ENCODE data around the gene ABHD6. TPM values are rescaled to one million over a fixed set of nuclear protein-coding genes. Genes with fewer than 3 reads are reported as not detected.

Gene ABHD6
- total RNA-seq, 6 donors from 2014 or later: 9.7 to 54.7 (median 16.9) TPM

DNA sequence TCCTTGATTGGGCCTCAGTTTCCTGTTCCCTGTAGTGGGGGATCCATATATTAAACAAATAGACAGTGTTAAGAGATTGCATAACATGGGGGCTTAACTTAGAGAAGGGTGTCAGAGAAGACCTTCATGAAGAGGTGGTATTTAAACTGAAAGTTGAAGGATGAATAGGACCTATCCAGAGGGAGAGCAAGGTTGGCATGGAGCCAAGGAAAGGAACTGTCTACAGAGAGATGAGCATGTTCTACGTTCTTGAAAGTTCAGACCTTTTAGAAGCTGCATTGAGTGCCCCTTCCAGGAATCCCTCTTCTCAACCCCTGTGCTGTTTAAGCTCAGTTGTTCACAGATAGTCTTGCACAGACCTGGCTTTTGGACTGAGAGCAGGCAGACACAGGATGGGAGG is 71.1 kb downstream of the ABHD6 start:
- Histone ChIP-seq H3K27me3 (no peaks in the 10 kb centered on the region), H3K27ac (peak overlapping the region in 1 of 4 donors; percentile 20), H3K4me3 (no peak overlapping the region), H3K4me1 (peaks cover 22 to 30% (median 25%) of the 10 kb centered on the region in 4 donors), H3K36me3 (peaks cover 9 to 44% (median 24%) of the 10 kb centered on the region in 4 donors), H3K9me3 (no peaks in the 10 kb centered on the region)
- DNase-seq (no peak), ATAC-seq (ENCODE audit: low FRiP score in 2 of 2) (no peak)
- WGBS, 2 donors: 20 to 32% methylated on average over 1 of the region's 1 CpG
- TF ChIP-seq POLR2AphosphoS5 (IDR thresholded peaks at IDR 0.05) (no peak), EP300 (IDR thresholded peaks at IDR 0.05) (no peak), POLR2A (IDR thresholded peaks at IDR 0.05) (no peak)
- TF ChIP-seq, protein P1, sequence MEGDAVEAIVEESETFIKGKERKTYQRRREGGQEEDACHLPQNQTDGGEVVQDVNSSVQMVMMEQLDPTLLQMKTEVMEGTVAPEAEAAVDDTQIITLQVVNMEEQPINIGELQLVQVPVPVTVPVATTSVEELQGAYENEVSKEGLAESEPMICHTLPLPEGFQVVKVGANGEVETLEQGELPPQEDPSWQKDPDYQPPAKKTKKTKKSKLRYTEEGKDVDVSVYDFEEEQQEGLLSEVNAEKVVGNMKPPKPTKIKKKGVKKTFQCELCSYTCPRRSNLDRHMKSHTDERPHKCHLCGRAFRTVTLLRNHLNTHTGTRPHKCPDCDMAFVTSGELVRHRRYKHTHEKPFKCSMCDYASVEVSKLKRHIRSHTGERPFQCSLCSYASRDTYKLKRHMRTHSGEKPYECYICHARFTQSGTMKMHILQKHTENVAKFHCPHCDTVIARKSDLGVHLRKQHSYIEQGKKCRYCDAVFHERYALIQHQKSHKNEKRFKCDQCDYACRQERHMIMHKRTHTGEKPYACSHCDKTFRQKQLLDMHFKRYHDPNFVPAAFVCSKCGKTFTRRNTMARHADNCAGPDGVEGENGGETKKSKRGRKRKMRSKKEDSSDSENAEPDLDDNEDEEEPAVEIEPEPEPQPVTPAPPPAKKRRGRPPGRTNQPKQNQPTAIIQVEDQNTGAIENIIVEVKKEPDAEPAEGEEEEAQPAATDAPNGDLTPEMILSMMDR (IDR thresholded peaks at IDR 0.05): no peak

DNA sequence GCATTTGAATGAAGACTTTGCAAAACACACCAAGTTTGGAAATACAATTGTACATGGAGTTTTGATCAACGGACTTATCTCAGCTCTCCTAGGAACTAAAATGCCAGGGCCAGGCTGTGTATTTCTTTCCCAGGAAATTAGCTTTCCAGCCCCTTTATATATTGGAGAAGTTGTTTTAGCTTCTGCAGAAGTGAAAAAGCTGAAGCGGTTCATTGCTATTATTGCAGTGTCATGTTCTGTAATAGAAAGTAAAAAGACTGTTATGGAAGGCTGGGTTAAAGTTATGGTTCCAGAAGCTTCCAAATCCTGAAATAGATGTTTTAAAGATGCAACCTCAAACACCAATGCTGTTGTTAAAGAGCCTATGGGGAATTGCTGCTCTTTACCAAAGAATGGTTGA is 80.2 kb downstream of the ABHD6 start:
- no peak for ATAC-seq (ENCODE audit: low FRiP score in 2 of 2)
- no peaks in the 10 kb centered on the region for H3K27me3 ChIP-seq
- H3K4me3 ChIP-seq: no peak overlapping the region
- TF ChIP-seq POLR2A (IDR thresholded peaks at IDR 0.05) (no peak), EP300 (IDR thresholded peaks at IDR 0.05) (no peak), POLR2AphosphoS5 (IDR thresholded peaks at IDR 0.05) (no peak)
- TF ChIP-seq, protein P1 (IDR thresholded peaks at IDR 0.05): no peak
- no peak overlapping the region for H3K27ac ChIP-seq
- no peaks in the 10 kb centered on the region for H3K9me3 ChIP-seq
- H3K4me1 ChIP-seq: no peaks in the 10 kb centered on the region
- WGBS, 2 donors: 74 to 75% methylated on average over 2 of the region's 2 CpGs
- peaks cover 14 to 71% (median 36%) of the 10 kb centered on the region in 4 donors for H3K36me3 ChIP-seq
- DNase-seq: no peak

DNA sequence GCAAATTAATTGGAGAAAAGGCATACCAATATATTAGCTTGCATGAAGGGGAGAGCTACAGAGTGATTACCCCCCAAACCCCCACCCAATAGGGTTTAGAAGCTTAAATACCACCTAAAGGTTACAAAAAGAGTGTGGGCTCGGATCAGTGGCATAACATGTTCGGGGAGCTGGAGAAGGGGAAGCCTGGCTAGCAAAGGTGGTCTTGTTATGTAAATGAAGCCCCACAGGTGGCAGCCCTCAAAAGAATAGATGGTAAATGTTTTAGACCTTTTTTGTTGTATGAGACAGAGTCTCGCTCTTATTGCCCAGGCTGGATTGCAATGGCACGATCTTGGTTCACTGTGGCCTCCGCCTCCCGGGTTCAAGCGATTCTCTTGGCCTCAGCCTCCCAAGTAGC is 84.2 kb downstream of the ABHD6 start:
- TF ChIP-seq EP300 (IDR thresholded peaks at IDR 0.05): no peak
- TF ChIP-seq, protein P1 (IDR thresholded peaks at IDR 0.05): no peak
- no peaks in the 10 kb centered on the region for H3K9me3 ChIP-seq
- H3K27me3 ChIP-seq: no peaks in the 10 kb centered on the region
- H3K4me1 ChIP-seq: peaks cover 0 to 10% (median 7%) of the 10 kb centered on the region in 4 donors
- DNase-seq (no peak), ATAC-seq (ENCODE audit: low FRiP score in 2 of 2) (no peak)
- H3K36me3 ChIP-seq: peaks cover 6 to 35% (median 12%) of the 10 kb centered on the region in 4 donors
- no peak overlapping the region for H3K4me3 ChIP-seq
- no peak overlapping the region for H3K27ac ChIP-seq
- 88 to 90% methylated on average over 7 of the region's 7 CpGs for WGBS, 2 donors

DNA sequence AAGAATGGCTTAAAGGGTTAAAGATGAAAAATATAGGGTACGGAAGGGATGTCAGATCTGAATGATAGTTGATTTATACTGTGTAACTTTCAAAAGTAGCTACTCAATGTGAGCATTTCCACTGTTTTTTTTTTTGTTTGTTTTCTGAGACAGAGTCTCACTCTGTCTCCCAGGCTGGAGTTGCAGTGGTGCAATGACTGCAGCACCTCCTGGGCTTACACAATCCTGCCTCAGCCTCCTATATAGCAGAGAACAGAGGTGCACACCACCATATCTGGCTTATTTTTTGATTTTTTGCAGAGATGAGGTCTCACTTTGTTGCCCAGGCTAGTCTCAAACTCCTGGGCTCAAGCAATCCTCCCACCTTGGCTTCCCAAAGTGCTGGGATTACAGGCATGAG is 85.2 kb downstream of the ABHD6 start:
- Histone ChIP-seq H3K9me3 (no peaks in the 10 kb centered on the region), H3K27me3 (no peaks in the 10 kb centered on the region), H3K4me1 (peaks cover 0 to 10% (median 7%) of the 10 kb centered on the region in 4 donors), H3K36me3 (peaks cover under 1 to 25% (median 4%) of the 10 kb centered on the region in 4 donors), H3K27ac (no peak overlapping the region), H3K4me3 (no peak overlapping the region)
- 68 to 79% methylated on average over 1 of the region's 1 CpG for WGBS, 2 donors
- no peak for ATAC-seq (ENCODE audit: low FRiP score in 2 of 2)
- TF ChIP-seq EP300 (IDR thresholded peaks at IDR 0.05) (no peak), POLR2A (IDR thresholded peaks at IDR 0.05) (no peak), POLR2AphosphoS5 (IDR thresholded peaks at IDR 0.05) (no peak)
- TF ChIP-seq, protein P1 (IDR thresholded peaks at IDR 0.05): no peak
- DNase-seq: no peak

Measured in upper lobe of left lung (tissue), 6 donors.